Fibroblast of skin of scalp (primary cell): ENCODE data around the gene WASF2.
"Not testable (repeated sequence)": the region's sequence is repeated elsewhere in the genome, so short reads cannot be mapped to it uniquely, and the experiment has no call there.

Source experiments
- DNase-seq: peaks from one replicate; pipeline ENCODE4 v3.0.0-alpha.2; 2013

The WASF2 gene

DNA sequence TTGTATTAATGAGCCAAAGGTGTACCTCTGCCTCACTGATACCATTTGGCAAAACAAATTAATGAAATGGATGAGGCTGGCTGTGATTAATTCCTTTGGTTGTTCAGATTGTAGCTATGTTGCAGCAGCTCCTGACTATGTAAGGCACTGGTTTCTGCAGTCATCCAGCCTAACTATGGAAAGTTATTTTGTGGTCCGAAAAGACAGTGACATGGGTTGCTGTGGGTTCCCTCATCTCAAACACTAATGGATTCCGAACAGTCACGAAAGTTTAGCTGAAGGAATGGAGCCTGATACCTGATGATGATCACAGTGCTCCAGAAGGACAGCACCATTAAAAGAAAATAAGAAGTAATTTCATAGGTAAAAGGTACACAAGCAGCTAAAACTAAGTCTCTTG is 42.6 kb downstream of the WASF2 start:
- no peak for DNase-seq

DNA sequence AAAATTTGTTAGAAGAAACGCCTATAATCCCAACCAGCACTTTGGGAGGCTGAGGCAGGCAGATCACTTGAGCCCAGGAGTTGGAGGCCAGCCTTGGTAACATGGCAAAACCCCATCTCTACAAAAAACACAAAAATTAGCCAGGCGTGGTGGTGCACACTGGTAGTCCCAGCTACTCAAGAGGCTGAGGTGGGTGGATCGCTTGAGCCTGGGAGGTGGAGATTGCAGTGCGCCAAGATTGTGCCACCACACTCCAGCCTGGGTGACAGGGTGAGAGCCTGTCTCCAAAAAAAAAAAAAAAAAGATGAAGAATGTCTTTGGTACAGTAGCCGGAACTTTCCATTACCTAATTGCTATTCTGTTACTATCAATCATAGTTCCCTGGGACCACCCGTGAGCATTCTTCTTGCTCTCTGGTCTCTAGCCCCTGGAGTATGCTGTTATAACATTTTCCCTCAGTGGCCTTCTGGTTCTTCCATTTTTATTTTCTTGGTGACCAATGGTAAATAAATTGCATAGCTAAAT is 43.4 kb downstream of the WASF2 start:
- no peak for DNase-seq

DNA sequence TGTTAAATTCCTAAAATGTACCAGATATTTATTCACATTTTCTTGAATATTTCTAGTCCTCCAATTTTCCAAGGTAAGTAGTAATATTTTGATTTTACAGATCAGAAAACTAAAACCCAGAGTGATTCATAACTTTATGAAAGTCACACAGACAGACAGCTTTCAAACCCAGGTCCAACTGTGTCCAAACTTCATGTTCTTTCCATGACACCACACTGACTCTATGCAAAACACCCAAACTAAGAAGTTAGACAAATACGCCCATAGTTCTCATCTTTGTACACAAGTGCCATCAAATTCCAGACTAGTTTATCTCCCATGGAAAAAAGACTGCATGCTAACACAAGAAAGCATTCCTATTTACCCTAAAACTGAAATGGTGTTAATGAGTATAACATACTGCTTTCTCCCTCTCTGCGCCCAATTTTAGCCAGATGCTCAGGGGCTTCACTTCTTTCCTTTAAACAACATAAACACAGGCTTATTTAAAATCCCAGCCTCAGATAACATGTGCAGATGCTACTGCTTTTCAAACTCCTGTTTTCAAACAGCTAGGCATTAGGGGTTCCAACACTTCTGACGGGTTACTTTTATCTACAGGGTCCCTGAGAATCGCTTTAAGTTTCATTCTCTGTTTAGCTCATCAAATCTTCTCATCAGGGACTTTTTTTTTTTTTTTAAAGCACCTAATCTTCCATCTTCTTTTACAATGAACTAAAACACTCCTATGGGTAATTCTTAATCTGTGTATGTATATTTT is 44.6 kb downstream of the WASF2 start:
- no peak for DNase-seq

DNA sequence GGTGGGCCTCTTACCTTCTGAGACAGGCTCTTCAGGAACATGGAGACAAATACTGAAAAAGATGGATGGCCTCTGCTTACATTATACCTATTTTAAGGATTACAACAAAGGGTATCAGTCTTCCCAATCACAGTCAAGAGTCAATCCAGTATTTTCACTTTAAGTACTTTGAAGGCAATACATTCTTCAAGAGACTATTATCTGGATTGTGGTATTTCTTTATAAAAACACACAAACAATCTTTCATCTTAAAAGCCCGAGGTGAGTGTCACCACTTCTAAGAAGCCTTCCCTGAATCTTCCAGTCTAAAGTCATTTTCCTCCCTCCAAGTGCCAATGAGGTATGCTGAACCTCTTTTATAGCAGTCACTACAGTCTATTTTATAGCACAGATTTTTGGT is 45.3 kb downstream of the WASF2 start:
- DNase-seq: no peak

DNA sequence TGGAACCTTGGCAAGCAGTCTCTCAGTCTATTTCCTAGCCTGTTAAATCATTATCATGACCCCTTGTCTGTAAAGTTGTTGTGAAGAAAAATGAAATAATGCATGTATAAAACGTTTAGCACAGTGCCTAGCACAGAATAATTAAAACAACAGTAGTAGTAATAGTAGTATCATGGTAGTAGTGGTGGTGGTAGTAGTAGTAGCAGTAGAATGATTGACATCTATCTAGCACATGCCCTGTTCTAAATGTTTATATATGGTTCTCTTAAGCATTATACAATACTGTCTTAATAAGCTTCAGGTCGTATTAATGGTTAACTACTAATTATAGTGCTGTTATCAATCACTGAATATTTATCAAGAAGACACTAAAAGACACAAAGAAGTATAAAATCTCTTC is 50.8 kb downstream of the WASF2 start:
- no peak for DNase-seq

DNA sequence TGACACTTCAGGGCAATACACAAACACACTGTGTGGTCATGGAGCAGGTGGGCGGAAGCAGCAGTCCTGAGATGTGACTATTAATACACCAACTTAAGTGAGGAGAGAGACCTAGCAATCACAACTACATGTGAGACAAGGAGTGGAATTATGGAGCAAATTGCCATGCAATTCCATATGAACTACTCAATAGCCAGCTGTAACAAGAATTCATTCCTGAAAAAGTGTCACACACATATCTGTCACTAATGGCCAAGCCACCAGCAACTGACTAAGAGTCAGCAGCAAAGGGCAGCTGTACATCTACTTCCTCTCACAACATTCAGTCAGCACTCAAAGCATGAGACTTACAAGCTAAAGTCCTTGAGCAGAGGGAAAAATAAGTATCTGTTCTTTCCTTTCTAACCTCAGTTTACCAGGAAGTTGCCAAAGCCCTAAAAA is 51.3 kb downstream of the WASF2 start:
- no peak for DNase-seq

DNA sequence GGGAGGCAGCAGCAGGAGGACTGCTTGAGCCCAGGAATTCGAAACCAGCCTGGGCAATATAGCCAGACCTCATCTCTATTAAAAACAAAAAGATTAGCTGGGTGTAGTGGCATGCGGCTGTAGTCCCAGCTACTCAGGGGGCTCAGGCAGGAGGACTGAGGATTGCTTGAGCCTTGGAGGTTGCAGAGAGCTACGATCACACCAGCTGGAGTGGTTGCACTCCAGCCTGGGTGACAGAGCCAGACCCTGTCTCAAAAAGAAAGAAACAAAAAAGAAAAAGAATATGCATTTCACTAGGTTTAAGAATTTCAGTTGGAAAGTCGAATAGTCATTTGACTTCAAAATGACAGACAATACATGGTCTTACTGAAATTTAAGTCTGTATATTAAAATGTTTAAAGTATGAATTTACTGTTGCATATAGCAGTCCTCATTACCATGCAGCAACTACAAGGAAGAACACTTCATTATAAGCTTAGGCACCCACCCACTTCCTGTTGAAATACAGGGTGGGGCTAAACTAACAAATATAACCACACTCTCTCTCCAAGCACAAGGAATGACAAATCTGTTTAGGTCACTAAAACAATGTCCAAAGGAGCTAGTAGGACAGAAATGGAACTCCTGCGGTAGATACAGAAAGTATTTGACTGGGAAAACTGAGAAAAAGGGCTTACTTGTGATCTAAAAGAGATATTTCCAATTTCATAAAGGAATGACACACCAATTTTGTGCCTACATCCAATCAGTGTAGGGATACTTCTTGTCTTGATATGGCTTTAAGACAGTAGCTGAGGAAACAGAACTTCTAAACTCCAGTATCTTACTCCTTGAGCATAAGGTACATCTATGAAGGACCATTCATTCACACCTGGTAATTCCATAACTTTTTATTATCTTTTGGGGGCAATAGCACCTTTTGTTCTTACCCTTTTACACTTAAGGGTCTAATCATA is 53.5 kb downstream of the WASF2 start:
- DNase-seq: peak; percentile 67

DNA sequence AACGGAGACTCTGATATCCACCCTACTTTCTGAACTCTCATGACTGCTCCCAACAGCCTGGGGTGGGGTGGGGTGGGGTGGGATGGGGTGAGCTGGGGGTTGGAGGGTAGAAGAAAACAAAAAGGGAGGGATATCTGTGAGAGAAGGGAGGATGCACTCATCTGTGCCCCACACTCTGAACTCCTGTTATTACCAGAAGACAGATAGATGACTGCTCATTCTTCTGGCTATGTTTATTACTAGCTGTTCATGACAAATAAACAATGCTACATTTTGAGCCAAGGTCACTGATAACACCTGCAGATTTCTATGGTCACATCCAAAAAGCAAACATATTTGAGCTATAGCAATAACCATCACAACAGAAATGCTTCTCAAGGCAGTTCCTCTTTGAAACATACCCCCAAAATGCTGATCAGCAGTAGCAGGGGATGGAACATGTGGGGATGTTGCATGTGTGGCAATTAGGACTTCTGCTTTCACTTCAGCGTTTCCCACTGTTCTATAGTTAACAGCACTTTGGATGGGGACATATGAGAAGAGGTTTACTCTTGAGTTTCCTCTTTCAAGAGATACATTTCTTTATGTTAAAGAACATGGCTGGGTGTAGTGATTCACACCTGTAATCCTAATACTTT is 54.3 kb downstream of the WASF2 start:
- no peak for DNase-seq

DNA sequence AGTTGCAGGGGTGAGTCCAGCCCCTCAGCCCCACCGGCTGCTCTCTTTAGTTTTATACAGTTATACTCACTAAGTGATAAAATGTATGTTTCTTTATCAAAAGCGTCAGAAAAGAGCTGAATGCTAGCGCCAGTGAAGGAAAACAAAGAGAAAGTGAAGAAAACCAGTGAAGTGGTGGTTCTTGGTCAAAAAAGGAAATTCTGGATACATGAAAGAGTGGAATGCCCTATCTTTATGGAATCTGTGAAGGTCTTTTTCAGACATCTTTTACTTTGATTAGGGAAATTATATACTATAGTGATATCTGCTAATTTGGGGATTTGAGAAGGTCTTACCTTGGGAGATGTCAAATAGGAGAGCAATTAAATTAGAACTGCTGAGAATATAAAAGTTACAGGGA is 56.3 kb downstream of the WASF2 start:
- no peak for DNase-seq

DNA sequence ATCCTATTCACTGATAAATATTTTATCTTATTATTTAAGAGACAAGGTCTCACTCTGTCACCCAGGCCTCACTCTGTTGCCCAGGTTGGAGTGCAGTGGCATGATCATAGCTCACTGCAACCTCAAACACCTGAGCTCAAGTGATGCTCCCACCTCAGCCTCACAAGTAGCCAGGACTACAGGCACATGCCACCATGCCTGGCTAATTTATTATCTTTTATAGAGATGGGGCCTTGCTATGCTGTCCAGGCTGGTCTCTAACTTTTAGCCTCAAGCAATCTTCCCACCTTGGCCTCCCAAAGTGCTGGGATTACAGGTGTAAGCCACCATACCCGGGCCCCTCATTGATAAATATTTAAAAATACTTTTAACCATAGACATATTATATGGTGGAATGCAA is 57.2 kb downstream of the WASF2 start:
- DNase-seq: not testable (repeated sequence)

DNA sequence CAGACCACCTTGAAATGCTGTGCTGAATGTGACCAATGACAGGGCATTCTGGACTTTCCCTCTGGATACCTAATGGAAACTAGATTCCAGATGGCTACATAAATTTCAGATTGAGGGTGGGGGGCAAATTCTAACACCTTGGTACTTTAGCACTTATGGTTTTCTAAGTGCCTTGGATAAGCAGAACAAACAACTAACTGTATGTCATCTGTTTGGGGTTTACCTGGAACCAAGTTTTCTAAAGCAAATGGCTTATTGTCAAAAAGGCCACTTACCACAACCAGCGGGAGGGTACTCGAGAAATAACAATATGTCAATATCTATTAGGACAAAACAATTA is 58.4 kb downstream of the WASF2 start:
- no peak for DNase-seq

DNA sequence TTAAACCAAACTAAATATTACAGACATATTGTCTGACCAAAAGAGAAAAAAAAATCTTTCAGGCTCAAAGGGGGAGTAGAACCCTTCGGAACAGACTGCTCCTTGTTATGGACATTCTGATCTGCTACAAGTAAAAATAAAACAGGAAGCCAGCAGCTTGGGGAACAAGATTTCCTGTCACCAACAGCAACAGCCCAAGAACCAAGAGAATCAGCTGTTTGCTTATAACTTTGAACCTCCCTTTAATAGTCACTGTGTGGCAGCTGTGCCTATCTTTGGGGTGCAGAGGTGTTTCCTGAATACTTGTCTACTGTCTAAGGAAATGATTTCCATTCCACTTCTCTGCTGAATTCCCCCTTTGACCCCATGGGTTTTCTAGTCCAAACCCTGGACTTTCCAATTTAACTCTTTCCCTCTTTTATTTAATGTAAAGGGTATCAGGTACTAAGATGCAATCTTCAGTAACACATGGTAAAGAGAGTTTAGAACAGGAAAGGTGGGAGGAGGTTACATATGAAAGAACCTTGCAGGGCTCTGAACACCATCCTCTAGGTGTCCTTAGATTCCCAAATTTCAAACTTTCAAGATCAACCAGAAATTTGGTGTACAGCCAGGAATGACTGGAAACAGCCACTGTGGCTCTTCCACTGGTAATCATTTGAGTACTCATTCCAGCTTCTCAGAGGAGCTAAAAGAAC is 58.9 kb downstream of the WASF2 start:
- DNase-seq: no peak

DNA sequence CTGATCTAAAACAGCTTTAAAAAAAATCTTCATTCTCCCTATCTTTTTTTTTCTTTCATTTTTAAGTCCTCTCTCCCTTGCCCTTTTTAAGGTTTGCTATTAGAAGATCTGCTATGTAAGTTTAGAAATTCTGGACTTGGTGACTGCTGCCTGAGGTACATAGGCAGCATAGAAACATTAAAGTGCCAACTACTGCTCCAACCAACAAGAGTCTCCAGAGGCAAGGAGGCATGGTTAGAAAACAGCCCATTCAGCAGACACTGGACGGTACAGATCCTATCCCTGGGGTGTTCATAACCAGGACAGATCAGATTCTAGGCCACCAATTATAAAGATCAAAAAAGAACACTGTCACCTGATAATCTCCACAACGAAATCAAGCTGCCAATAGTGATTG is 60.9 kb downstream of the WASF2 start:
- no peak for DNase-seq

DNA sequence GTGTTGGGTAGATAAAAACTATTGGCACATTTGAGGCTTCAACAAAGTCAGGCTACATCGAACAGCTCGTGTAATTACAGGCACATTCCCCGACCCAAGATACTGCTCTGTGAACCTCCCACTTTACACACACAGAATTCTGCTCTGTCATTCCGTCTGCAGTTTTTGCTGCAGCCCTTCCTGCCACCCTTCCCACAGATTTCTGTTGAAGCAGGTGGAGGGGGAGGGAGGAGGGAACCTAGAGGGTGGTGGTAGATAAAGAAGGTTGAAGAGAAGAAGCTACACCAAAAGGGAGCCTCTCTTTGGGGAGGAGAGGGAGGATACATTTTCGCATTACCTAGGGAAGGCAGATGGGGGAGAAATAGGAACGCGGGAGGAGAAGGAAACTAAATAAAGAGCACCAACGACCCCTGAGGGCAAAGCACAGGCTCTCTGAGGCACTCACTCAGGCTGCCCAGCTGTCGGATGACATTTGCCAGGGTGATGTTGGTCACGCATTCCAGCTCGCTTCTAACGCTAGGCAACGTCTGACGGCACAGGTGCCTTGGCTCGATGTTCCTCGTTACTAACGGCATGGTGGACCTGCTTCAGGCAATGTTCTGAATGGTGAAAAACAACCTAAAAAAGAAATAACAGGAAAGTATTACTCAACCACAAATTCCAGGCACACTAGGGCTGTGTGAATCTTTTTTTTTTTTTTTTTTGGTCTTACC is 61.5 kb downstream of the WASF2 start:
- DNase-seq: no peak

DNA sequence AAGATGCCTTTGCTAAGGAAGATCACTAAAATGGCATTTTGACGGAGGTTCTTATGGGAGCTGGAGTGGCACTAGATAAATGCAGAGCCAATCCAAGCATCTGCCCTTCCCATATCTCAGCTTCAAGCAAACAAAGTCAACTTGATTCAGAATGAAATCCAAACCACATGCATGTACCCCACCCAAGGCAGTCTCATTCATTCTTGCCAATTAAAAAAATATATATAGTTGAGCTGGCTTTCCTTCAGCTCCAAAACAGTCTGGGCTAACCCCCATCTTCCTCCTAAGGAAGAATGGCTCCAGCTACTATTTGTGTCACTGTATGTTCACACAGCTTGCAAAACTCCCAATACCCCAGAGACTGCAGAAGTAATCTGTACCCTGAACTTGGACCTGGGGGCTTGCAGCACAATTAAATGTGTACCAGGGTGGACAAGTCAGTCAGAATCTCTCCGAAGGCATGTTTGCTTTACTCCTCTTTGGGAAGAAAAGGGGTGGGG is 62.1 kb downstream of the WASF2 start:
- DNase-seq: no peak

DNA sequence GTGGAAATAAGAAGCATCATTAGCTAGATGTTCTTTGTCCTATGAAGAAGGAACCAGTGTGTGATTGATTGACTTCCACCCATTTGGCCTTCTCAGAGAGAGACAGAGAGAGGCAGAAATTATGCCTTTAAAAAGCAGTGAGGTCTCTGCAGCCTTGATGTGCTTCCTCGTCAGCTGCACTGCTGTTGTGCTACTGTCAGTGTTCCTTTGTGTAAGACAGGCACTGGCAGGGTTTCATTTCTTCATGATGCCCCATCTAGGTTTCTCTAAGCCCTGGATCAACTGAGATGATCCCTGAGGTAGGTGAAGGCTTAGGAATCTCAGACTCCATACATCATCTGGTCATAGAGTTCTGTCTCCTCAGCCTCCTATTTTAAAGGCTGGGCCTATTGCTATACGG is 62.6 kb downstream of the WASF2 start:
- DNase-seq: no peak

DNA sequence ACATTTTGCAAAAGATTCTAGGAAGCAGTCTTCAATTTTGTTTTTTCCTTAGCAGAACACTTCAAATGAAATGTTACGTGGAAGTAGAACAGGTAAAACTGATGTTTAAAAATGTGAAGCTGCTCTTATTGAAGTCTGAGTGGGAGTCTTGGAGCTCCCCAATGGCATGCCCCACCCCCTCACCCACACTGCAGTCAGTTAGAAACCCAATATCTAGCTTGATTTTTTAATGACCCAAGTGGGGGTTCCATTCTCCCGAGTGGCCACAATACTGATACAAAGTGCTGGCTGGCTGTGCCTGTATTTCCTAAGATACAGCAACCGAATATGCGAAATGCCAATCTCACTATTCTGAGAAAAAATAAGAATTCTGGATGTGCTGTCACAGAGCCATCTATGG is 66.3 kb downstream of the WASF2 start:
- DNase-seq: no peak

DNA sequence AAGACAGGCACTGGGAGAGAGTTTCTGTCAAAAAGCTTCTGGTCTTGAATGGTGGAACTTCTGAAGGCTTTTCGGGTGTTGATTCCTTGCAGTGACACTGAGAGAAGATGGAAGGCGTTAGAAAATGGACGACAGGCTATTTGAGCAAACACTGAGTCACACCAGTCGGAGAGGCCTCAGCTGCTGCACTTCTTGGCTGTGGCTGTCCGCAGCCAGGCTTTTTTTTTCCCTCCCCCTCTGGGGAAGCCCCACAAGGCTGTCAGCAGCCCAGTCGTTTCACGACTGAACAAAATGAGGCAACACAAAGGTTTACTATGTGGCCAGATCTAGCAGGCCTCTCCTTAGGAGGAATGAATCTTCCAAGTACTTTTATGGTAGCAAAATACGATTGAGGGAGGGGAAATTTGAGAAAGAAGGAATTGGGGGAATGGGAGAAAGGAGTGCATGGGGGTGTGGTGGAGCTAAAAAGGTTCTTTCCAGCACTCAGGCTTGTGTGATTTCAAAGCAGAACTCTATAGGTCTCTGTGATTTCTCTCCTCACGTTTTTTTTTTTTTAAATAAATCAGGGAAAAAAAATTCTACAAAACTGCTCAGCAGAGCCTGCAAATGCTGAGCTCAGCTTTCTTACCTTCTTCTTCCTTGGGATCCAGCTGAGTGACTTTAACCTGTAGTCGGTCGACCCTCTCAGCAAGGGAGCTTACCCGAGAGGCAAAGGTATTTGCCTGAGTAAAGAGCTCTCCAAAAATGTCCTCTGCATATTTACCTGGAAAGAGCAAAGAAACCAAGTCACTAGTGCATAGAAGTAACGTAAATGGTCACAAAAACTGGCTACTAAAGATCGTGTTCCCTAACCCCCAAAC is 71.4 kb downstream of the WASF2 start:
- DNase-seq: peak; percentile 93

DNA sequence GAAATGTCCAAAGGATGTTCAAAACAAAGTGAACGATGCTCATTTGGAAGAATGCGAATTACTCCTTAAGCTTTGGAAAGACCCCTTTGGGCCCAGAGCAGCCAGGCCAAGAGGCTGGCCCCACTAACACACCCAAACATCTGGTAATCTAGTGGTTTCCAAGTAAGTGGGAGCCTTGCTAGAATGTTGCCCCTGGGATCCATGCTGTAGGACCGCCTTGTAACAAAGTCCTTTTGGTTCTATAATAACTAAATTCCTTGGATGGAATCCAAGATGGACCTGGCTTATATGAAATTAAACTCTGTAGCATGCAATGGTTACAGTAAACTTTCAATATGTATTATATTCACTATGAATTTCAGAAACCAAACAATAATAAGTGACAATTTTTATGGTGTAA is 72.3 kb downstream of the WASF2 start:
- no peak for DNase-seq

DNA sequence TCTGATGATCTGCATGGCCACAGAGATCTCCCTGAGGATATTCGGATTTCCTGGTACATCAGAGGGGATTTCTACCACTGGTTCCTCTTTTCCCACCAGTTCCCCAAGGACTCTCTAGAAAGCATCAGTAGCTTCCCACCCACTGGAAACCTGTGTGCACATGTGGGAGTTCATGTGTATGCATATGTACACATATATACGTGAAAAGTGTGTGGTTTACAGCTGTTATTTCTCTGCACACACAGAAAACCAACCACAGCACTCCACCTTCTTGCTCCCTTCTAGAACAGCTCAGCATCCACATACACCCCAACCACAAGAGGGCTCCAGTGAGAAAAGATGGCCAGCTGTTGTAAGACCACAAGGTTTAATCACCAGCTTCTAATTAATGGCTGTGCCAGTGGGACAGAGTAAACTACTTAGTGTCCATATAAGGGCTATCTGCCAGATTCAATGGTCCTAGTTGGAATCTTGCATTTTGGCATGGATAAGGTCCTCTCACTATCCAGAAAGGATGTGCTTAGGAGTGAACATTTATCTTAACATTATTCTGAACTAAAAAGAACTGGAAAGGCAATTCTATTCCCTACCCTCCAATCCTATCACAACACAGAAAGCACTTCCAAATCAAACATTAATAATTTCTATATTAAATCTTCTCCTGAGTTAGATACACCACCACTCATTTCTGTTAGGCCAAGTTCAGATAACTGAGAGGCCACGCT is 73.4 kb downstream of the WASF2 start:
- DNase-seq: peak; percentile 73
